HG03095 (cell line): ENCODE measurements around the gene CCT2.

Experiments used
- ATAC-seq: cut with Tn5 transposase; IDR thresholded peaks from one replicate; pipeline ENCODE4 v1.9.1; 2021; ENCODE audit warnings: moderate library complexity; ENCODE audit not compliant: unreplicated experiment

CCT2 gene

GRCh38 chr12:69639400-69640016, 54.2 kb downstream of the CCT2 start:
- ATAC-seq = peak; percentile 87

GRCh38 chr12:69641546-69641945, 56.3 kb downstream of the CCT2 start:
- no peak for ATAC-seq

- ATAC-seq = no peak
These were observed 57.3 kb downstream of the CCT2 start for GRCh38 chr12:69642531-69642930.

GRCh38 chr12:69644511-69644910, 59.3 kb downstream of the CCT2 start:
- ATAC-seq = no peak

GRCh38 chr12:69645031-69645430, 59.8 kb downstream of the CCT2 start:
- ATAC-seq = no peak

GRCh38 chr12:69647178-69647577, 61.9 kb downstream of the CCT2 start:
- ATAC-seq = no peak

- ATAC-seq = no peak
These were observed 63.2 kb downstream of the CCT2 start for GRCh38 chr12:69648476-69648875.

GRCh38 chr12:69649529-69649928, 64.3 kb downstream of the CCT2 start:
- no peak for ATAC-seq
